HCT116 (cell line): ENCODE results near the gene PTRHD1. TPM values are rescaled to one million over a fixed set of nuclear protein-coding genes. Genes with fewer than 3 reads are reported as not detected.
A peak's percentile ranks its signal among the peaks of the same experiment; 100 is the strongest.

Experiments
- ATAC-seq: fragments of 200-7000 bp; cut with Tn5 transposase; 2 replicates; pipeline ENCODE4 v1.9.1; 2020; ENCODE audit warnings: mild to moderate bottlenecking, moderate library complexity
- BruUV-seq: library from RNA; stranded (reverse); fragments of 400-500 nt; replicated peaks from 2 replicates; lab custom pipeline; 2021; lab: Mats Ljungman, UMichigan
- CTCF ChIA-PET: fragments of 300-600 bp; sonication (Branson Sonifier 250); formaldehyde crosslinking; loops from one replicate; lab custom pipeline; 2021; ENCODE audit warnings: antibody characterized with exemption; lab: Charles Lee
- POLR2A ChIA-PET: fragments of 300-600, 350-600 bp; sonication (Branson Sonifier 250); formaldehyde crosslinking; loops from one replicate; lab custom pipeline; 2021; ENCODE audit warnings: antibody characterized with exemption; lab: Charles Lee
- RAD21 ChIA-PET, 2 experiments: fragments of 300-600 bp; sonication (Branson Sonifier 250); formaldehyde crosslinking; loops; one replicate each; lab custom pipeline; 2023; ENCODE audit warnings: low total read pairs in 2 of 2; ENCODE audit not compliant: uncharacterized antibody in 2 of 2, unreplicated experiment in 2 of 2, low non-redundant PET in 1 of 2; lab: Charles Lee
- DNase-seq: peaks from one replicate; pipeline ENCODE4 v3.0.0-alpha.2; 2010; ENCODE audit warnings: low read depth, low spot score
- H2AFZ ChIP-seq: fragments of 200-600 bp; shearing (Covaris generic), sonication (generic); 2 replicates; pipeline ENCODE4 v1.6.1; 2017; ENCODE audit warnings: low read depth, mixed run types, mixed read lengths, antibody characterized with exemption, low read length; ENCODE audit not compliant: poor library complexity, severe bottlenecking
- H3K27ac ChIP-seq: 2 replicates; pipeline ENCODE4 v1.5.1; 2012; ENCODE audit warnings: low read depth, low read length
- H3K27me3 ChIP-seq: fragments of 200-600 bp; sonication (generic); 2 replicates; pipeline ENCODE4 v1.6.1; 2016; ENCODE audit warnings: mixed run types, low read length, mixed read lengths; ENCODE audit not compliant: insufficient read depth
- H3K36me3 ChIP-seq, 2 experiments: fragments of 200-500 bp in 1 of 2; fragments of 200-600 bp in 1 of 2; sonication (Bioruptor generic) in 1 of 2; sonication (generic) in 1 of 2; 2 replicates each; pipeline versions ENCODE4 v1.5.1 to v1.6.1; 2014 to 2016; ENCODE audit warnings: low read length in 2 of 2, inconsistent platforms in 1 of 2, mixed read lengths in 1 of 2, mixed run types in 1 of 2; ENCODE audit not compliant: insufficient read depth in 2 of 2, control insufficient read depth in 1 of 2
- H3K4me1 ChIP-seq, 2 experiments: fragments of 200-600 bp in 1 of 2; sonication (generic) in 1 of 2; 2 replicates each; pipeline versions ENCODE4 v1.5.1 to v1.6.1; 2012 to 2017; ENCODE audit warnings: low read length in 2 of 2, inconsistent platforms in 1 of 2, mild to moderate bottlenecking in 1 of 2, mixed read lengths in 1 of 2, mixed run types in 1 of 2, moderate library complexity in 1 of 2; ENCODE audit not compliant: insufficient read depth in 2 of 2, control insufficient read depth in 1 of 2
- H3K4me2 ChIP-seq: fragments of 200-600 bp; sonication (generic); 2 replicates; pipeline ENCODE4 v1.6.1; 2017; ENCODE audit warnings: mixed run types, low read length, mixed read lengths
- H3K4me3 ChIP-seq, 2 experiments: fragments of 200-600 bp in 1 of 2; sonication (generic) in 1 of 2; replicated peaks in 1 of 2; 2 replicates each; pipeline ENCODE4 v1.5.1; 2011 to 2016; ENCODE audit warnings: low read length in 2 of 2, control low read depth in 1 of 2, low read depth in 1 of 2, mild to moderate bottlenecking in 1 of 2, mixed read lengths in 1 of 2, mixed run types in 1 of 2
- H3K79me2 ChIP-seq: fragments of 200-600 bp; sonication (generic); 2 replicates; pipeline ENCODE4 v1.6.1; 2017; ENCODE audit warnings: mild to moderate bottlenecking, mixed run types, low read length, moderate library complexity, mixed read lengths; ENCODE audit not compliant: insufficient read depth
- H3K9ac ChIP-seq: fragments of 200-600 bp; sonication (generic); 2 replicates; pipeline ENCODE4 v1.6.1; 2016; ENCODE audit warnings: low read length, mixed read lengths
- H3K9me2 ChIP-seq: fragments of 200-600 bp; sonication (generic), shearing (Covaris generic); 2 replicates; pipeline ENCODE4 v1.6.1; 2017; ENCODE audit warnings: mixed run types, mild to moderate bottlenecking, moderate library complexity; ENCODE audit not compliant: insufficient read depth
- H3K9me3 ChIP-seq, 2 experiments: fragments of 200-500 bp in 1 of 2; fragments of 200-600 bp in 1 of 2; sonication (Bioruptor generic) in 1 of 2; sonication (generic) in 1 of 2; 2 replicates each; pipeline ENCODE4 v1.6.1; 2014 to 2017; ENCODE audit warnings: low read length in 2 of 2, mixed read lengths in 2 of 2, inconsistent platforms in 1 of 2, low read depth in 1 of 2, mild to moderate bottlenecking in 1 of 2, mixed run types in 1 of 2, moderate library complexity in 1 of 2; ENCODE audit not compliant: control insufficient read depth in 1 of 2, insufficient read depth in 1 of 2
- H4K20me1 ChIP-seq: fragments of 200-600 bp; sonication (generic), shearing (Covaris generic); 2 replicates; pipeline ENCODE4 v1.6.1; 2017; ENCODE audit warnings: mixed run types, mild to moderate bottlenecking, moderate library complexity; ENCODE audit not compliant: insufficient read depth
- EGR1 ChIP-seq: IDR thresholded peaks from 2 replicates; pipeline ENCODE4 v1.6.1; 2012; ENCODE audit warnings: low read depth
- JUND ChIP-seq: IDR thresholded peaks from 2 replicates; pipeline ENCODE4 v1.6.1; 2012
- POLR2A ChIP-seq: IDR thresholded peaks from 2 replicates; pipeline ENCODE4 v1.7.0; 2011; ENCODE audit warnings: borderline replicate concordance; ENCODE audit not compliant: insufficient read depth, insufficient read length; ENCODE audit errors: extremely low read depth
- SP1 ChIP-seq: IDR thresholded peaks from 2 replicates; pipeline ENCODE4 v1.6.1; 2012; ENCODE audit warnings: low read depth
- intact Hi-C: fragments of 100-400 bp; cut with micrococcal nuclease; formaldehyde crosslinking; loops from 2 replicates; pipeline ENCODE4 v1.10.0; 2022
- total RNA-seq: library from RNA; stranded (reverse); gene quantifications from one replicate; pipeline ENCODE4 v1.2.1, GENCODE V29; 2021; ENCODE audit not compliant: unreplicated experiment
- TF ChIP-seq, protein P1 (sequence below): IDR thresholded peaks from 2 replicates; pipeline ENCODE4 v1.6.1; 2011; ENCODE audit warnings: mild to moderate bottlenecking, low read length, moderate library complexity; ENCODE audit not compliant: insufficient replicate concordance; ENCODE audit errors: extremely low read depth

Gene PTRHD1
- total RNA-seq, 1 experiment from 2014 or later: 24.3 TPM

DNA sequence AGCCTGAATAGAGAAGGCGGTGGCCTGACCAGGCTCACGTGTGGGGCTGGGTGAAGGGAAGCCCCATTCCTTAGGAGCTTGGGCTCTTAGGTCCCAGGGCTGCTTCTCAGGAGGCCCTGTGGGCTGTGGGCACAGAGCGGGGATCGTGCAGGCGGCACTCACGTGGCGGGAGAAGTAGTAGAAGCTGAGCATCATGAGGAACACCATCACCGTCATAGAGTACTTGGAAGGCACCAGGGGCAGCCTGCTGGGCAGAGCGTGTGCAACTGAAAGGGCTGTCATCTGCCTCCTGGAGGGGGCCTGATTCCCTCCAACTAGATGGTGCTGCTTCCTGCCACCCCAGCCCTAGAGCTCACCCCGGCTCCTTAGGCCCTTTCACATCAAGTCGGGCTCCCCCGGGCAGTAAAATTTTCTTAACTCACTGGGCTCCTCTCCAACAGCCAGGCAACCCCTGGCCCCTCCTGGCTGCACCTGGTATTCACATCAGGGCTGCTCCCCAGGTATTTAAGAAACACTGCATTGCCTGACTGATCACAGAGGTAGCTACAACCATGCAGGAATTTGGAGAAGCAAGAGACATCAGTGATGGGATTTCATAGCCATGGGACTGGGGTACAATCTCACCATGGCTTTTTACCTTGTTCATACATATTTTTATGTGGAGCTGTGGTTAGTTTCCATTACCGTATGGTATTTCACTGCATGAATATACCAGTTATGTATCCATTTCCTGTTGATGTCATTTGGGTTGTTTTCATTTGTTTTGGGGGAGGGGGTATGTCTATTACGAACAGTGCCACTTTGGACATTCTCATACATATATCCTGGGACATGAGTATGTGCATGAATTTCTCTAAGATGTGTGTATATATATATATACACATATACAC is 32.9 kb upstream of the PTRHD1 start:
- no peak overlapping the region for H2AFZ ChIP-seq
- no peaks in the 10 kb centered on the region for H3K9me3 ChIP-seq
- no peak overlapping the region for H3K4me2 ChIP-seq
- DNase-seq: no peak
- no TSS peak for BruUV-seq
- ATAC-seq: no peak
- CTCF ChIA-PET: interaction anchor here (0.8 to 3.9 kb wide), 3 partner anchors 339 to 416 kb away, joined by 3 to 54 read pairs (median 38); no protein-coding TSS in a partner anchor
- no peaks in the 10 kb centered on the region for H4K20me1 ChIP-seq
- no peaks in the 10 kb centered on the region for H3K9me2 ChIP-seq
- no peaks in the 10 kb centered on the region for H3K4me1 ChIP-seq
- H3K79me2 ChIP-seq: no peaks in the 10 kb centered on the region
- H3K36me3 ChIP-seq: peaks cover 5 to 27% of the 10 kb centered on the region in 2 experiments; a peak in 2 of 4 replicates
- RAD21 ChIA-PET: no interaction called here
- H3K27me3 ChIP-seq: no peaks in the 10 kb centered on the region
- H3K27ac ChIP-seq: 0 out of 2 replicates have a peak overlapping the region, but pooled peaks have one; percentile 17
- no peak for TF ChIP-seq EGR1
- TF ChIP-seq POLR2A: no peak
- TF ChIP-seq JUND: no peak
- TF ChIP-seq, protein P1, sequence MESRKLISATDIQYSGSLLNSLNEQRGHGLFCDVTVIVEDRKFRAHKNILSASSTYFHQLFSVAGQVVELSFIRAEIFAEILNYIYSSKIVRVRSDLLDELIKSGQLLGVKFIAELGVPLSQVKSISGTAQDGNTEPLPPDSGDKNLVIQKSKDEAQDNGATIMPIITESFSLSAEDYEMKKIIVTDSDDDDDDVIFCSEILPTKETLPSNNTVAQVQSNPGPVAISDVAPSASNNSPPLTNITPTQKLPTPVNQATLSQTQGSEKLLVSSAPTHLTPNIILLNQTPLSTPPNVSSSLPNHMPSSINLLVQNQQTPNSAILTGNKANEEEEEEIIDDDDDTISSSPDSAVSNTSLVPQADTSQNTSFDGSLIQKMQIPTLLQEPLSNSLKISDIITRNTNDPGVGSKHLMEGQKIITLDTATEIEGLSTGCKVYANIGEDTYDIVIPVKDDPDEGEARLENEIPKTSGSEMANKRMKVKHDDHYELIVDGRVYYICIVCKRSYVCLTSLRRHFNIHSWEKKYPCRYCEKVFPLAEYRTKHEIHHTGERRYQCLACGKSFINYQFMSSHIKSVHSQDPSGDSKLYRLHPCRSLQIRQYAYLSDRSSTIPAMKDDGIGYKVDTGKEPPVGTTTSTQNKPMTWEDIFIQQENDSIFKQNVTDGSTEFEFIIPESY: no peak
- no peak for TF ChIP-seq SP1
- TF ChIP-seq, all 23 proteins: peak for 0
- intact Hi-C loops: loop anchor here (5.0 kb wide), 1 partner anchor 371 kb away; no protein-coding TSS in a partner anchor
- POLR2A ChIA-PET: no interaction called here
- no peak overlapping the region for H3K9ac ChIP-seq
- H3K4me3 ChIP-seq: no peak overlapping the region
